Gastroesophageal sphincter (tissue), 3 donors: Measurements from ENCODE around the gene SIGLEC14.

ENCODE experiments used
- EP300 ChIP-seq: sonication (generic); formaldehyde crosslinking; IDR thresholded peaks from one replicate; pipeline ENCODE4 v1.6.1; 2017; ENCODE audit warnings: antibody characterized with exemption, mild to moderate bottlenecking
- POLR2A ChIP-seq, 2 donors: fragments of 450-650 bp; IDR thresholded peaks; one replicate each; pipeline ENCODE4 v1.6.1; 2017; ENCODE audit warnings: antibody characterized with exemption in 2 of 2, mild to moderate bottlenecking in 2 of 2, moderate library complexity in 1 of 2
- POLR2AphosphoS5 ChIP-seq: sonication (generic); formaldehyde crosslinking; IDR thresholded peaks from one replicate; pipeline ENCODE4 v1.6.1; 2017; ENCODE audit warnings: antibody characterized with exemption
- TF ChIP-seq, protein P1 (sequence below), 4 experiments: fragments of 200-600 bp in 2 of 4; fragments of 450-650 bp in 2 of 4; sonication (generic) in 1 of 4; IDR thresholded peaks; one replicate each; pipeline ENCODE4 v1.5.1; 2017 to 2019; ENCODE audit warnings: antibody characterized with exemption in 4 of 4, mild to moderate bottlenecking in 2 of 4, moderate library complexity in 2 of 4

DNA sequence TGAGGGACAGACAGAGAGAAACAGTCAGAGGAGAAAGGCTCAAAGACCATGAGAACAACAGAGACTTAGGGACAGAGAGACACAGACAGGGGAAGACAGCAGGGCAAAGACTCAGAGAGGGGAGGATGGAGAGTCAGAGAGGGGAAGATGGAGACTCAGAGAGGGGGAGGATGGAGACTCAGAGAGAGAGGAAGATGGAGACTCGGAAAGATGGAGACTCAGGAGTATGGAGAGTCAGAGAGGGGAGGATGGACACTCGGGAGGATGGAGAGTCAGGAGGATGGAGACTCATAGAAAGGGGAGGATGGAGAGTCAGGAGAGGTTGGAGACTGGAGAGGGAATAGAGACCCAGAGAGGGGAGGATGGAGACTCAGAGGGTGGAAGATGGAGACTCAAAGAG is 47.2 kb upstream of the SIGLEC14 start:
- no peak for TF ChIP-seq POLR2A (IDR thresholded peaks at IDR 0.05)
- no peak for TF ChIP-seq POLR2AphosphoS5
- TF ChIP-seq, protein P1, sequence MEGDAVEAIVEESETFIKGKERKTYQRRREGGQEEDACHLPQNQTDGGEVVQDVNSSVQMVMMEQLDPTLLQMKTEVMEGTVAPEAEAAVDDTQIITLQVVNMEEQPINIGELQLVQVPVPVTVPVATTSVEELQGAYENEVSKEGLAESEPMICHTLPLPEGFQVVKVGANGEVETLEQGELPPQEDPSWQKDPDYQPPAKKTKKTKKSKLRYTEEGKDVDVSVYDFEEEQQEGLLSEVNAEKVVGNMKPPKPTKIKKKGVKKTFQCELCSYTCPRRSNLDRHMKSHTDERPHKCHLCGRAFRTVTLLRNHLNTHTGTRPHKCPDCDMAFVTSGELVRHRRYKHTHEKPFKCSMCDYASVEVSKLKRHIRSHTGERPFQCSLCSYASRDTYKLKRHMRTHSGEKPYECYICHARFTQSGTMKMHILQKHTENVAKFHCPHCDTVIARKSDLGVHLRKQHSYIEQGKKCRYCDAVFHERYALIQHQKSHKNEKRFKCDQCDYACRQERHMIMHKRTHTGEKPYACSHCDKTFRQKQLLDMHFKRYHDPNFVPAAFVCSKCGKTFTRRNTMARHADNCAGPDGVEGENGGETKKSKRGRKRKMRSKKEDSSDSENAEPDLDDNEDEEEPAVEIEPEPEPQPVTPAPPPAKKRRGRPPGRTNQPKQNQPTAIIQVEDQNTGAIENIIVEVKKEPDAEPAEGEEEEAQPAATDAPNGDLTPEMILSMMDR (IDR thresholded peaks at IDR 0.05): no peak
- no peak for TF ChIP-seq EP300
